ENCODE results near the gene MAB21L1. TPM values are rescaled to one million over a fixed set of nuclear protein-coding genes. Genes with fewer than 3 reads are reported as not detected.

Gene MAB21L1
- 0.07 TPM in 2 replicates for total RNA-seq (2014; rRNA removed; shearing (Covaris generic))

DNA sequence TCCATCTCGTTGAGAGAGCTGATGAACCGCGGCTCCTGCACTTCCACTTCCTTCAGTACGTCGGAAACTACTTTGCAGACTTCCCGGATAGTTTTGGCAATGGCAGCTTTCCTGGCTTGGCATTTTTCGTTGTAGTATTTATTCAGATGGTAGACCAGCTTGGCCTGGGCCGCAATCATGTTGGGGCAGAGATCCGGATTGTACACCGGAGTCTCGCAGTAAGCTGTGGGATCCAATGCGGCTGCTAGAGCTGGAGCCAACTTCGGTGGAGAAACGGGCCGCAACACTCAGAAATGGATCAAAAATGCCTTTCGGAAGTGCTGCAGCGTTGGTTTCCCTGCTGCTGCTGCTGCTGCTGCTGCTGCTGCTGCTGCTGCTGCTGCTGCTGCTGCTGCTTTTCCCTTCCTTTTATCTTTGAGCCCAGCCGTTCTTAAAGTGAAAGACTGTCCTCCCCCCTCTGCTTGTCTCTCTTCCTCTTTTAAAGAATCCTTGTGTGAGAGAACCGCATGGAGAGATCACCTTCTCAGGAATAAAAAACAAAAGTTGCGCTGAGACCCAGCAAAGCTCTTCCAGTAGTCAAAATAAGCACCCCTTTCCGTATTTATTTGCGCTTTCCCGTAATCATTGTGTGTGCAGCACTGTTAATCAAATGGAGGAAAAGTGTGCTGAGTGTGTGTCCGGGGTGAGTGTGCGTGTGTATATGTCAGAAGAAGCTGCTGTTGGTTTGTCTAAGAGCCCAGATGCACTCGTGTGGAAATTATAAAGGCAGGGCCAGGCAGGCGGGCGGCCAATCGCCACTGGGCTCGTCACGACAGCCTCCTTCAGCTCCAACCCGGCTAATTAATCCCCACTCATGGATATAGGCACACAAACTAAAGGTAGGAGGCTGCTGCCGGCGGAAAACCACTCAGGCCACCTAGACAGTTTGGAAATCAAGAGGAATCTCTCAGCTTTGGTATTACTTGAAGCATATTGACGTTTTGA lies at the start of gene MAB21L1:
MAB21L1 (minus strand) TSS at position 730 of the 984 bp plus-strand sequence; CDS start at position 179, 551 bp downstream.
- Histone ChIP-seq H3K36me3 (replicated peaks; ENCODE audit: control insufficient read depth, insufficient read depth, low read length) (no peaks in the 10 kb centered on the region), H3K27me3 (ENCODE audit: control insufficient read depth, insufficient read depth, low read length) (peaks cover 79% of the 10 kb centered on the region), H3K4me3 (ENCODE audit: insufficient read depth, low read depth, low read length) (peak within 1 kb of the TSS; percentile 41)
- peak; percentile 51 for DNase-seq

DNA sequence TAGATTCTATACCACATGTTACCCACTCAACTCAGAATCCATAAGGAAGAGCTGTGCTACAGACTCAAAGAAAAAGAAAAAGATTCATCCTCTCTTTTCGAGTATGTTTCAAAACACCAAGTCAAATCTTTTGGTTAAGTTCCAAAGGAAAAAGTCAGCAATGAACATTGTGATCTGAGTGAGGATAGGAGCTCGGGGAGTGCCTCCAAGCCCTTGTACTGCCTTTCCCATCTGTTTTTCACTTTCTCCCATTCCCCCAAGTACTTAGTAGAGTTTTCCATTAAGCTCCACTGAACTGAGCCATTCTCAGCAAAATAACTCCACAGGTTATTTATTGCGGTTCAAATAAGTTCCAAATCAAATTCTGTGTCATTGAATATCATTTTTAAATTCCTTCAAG lies 47.7 kb upstream of the MAB21L1 start:
- H3K4me3 ChIP-seq (ENCODE audit: insufficient read depth, low read depth, low read length), result no peak overlapping the region

DNA sequence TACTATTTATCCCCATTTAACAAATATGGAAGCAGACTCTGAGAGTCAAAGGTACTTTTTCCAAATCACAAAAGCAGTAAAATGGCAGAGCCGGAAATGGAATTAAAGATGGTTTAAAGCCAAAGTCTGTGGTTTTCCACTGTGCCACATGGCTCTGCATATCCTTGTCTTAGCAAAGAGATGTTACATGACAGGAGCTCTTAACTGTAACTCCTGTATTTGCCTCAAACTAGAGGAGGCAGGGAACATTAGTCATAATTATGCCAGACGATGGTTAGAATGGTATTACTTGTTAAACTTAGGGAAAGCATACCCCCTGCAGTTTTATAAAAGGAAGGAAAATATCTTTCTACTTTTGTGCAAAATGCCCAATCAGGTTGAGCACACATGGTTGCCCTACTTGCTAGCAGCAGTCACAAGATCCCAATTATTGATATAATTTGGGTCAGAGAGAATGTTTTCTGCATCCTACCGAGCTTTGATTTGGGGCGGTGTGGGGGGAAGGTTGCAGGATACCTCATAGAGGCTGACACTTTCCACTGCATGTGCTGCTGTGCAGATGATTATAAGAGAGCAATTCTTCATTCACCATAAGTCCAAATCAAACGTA lies 42.0 kb upstream of the MAB21L1 start:
- no peaks in the 10 kb centered on the region for H3K36me3 ChIP-seq (replicated peaks; ENCODE audit: control insufficient read depth, insufficient read depth, low read length)
- H3K27me3 ChIP-seq (ENCODE audit: control insufficient read depth, insufficient read depth, low read length), result no peaks in the 10 kb centered on the region
- no peak overlapping the region for H3K4me3 ChIP-seq (ENCODE audit: insufficient read depth, low read depth, low read length)
- no peak for DNase-seq

More for the DNA sequence above, 47.7 kb upstream of the MAB21L1 start:
- DNase-seq, result no peak
- H3K27me3 ChIP-seq (ENCODE audit: control insufficient read depth, insufficient read depth, low read length), result no peaks in the 10 kb centered on the region
- no peaks in the 10 kb centered on the region for H3K36me3 ChIP-seq (replicated peaks; ENCODE audit: control insufficient read depth, insufficient read depth, low read length)

DNA sequence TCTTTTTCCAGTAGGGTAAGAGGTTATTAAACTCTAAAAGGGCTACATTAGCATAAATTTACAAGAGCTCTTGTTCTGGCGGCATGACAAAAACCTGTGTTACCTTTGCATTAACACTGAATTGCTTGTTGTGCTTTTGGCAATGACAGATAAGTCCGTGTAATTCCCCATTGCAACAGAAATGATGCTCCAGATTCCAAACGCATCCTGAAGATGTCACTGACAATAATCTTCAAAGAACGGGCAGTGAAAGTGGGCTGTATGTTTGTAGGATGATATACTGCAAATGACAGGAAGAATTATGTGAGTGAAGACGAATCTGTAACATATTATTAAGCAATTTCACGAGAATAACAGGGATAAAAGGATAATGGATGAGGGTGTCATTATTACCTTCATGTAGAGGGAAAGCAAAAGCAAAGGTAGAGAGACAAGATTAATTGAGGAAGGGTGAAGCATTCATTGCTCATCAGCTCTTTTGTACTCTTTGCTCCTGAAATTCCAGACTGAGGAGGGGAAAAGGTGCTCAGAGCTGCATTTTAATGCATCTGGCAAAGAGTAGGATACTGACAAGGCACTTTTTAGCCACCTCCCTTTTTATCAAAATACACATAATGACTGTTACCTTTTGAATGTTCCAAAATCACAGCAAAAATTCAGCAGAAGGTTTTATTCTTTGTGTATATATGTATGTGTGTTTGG lies 38.5 kb upstream of the MAB21L1 start:
- H3K27me3 ChIP-seq (ENCODE audit: control insufficient read depth, insufficient read depth, low read length), result no peaks in the 10 kb centered on the region
- no peak overlapping the region for H3K4me3 ChIP-seq (ENCODE audit: insufficient read depth, low read depth, low read length)
- DNase-seq, result no peak
- H3K36me3 ChIP-seq (replicated peaks; ENCODE audit: control insufficient read depth, insufficient read depth, low read length), result no peaks in the 10 kb centered on the region

DNA sequence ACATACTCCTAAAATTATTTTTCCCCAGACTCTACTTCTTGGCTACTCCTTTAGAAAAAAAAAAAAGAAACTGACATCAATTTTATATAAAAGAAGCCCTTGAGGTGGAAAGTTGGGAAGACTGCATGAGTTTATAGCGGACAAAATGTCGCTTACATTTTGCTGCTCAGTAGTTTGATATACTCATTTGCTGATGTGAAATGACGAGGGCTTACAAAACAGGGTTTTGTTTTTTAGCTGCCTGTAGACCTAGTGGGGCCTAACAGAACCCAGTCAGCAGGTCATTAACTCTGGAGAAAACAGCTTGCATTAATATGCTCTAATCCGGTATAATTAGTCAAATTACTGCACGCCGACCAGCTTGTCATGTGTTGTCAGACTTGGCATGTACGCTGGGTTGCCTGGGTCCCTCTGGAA lies 37.6 kb upstream of the MAB21L1 start:
- Histone ChIP-seq H3K4me3 (ENCODE audit: insufficient read depth, low read depth, low read length) (no peak overlapping the region), H3K36me3 (replicated peaks; ENCODE audit: control insufficient read depth, insufficient read depth, low read length) (no peaks in the 10 kb centered on the region), H3K27me3 (ENCODE audit: control insufficient read depth, insufficient read depth, low read length) (no peaks in the 10 kb centered on the region)
- no peak for DNase-seq

DNA sequence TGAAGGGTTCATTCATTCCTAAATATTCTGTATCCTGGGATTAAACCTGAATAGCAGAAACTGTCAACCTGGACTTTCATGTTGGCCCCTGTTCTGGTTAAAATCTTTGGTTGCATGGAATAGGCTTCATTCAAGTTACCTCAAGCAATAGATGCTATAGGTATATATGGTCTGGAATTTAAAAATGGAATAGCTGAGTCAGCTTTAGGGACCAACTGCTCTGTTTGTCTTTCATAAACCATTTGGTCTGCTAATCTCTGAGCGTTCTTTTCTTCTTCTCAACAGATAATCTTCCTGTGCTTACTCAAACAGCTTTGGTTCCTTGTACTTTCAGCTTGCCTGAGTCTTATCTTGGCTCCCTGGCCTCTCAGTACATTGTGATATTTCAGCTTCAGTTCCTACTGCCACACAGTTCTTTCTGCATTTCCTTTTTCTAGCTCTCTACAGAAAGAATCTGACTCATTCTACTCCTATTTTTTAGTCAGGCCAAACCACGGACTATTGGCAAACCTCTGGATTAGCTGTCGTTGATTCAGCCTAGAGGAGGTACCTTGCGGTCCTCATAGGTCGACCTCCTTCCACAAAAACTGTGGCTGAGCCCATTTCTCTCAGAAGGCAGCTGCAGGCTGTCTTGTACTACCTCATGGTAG lies 35.9 kb upstream of the MAB21L1 start:
- no peaks in the 10 kb centered on the region for H3K36me3 ChIP-seq (replicated peaks; ENCODE audit: control insufficient read depth, insufficient read depth, low read length)
- no peak overlapping the region for H3K4me3 ChIP-seq (ENCODE audit: insufficient read depth, low read depth, low read length)
- no peaks in the 10 kb centered on the region for H3K27me3 ChIP-seq (ENCODE audit: control insufficient read depth, insufficient read depth, low read length)
- no peak for DNase-seq

DNA sequence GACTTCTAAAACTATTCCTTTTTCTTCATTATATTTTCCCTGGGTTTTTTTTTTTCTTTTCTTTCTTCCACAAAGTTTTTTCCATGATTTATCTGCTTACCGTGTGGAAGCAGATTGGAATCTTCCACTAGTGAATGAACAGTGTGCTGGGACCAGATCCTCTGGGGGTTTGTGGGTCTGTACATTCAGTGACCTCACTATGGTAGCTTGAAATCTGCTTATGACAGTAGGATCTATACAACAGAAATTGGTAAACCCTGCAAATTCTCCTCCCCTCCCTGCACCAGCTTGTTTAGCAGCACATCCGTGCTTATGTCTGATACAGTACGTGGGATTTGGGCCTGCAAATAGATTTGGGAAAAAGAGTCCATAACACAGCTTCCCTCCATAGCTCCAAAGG lies 26.0 kb upstream of the MAB21L1 start:
- no peak for DNase-seq
- Histone ChIP-seq H3K36me3 (replicated peaks; ENCODE audit: control insufficient read depth, insufficient read depth, low read length) (no peaks in the 10 kb centered on the region), H3K27me3 (ENCODE audit: control insufficient read depth, insufficient read depth, low read length) (no peaks in the 10 kb centered on the region), H3K4me3 (ENCODE audit: insufficient read depth, low read depth, low read length) (no peak overlapping the region)

DNA sequence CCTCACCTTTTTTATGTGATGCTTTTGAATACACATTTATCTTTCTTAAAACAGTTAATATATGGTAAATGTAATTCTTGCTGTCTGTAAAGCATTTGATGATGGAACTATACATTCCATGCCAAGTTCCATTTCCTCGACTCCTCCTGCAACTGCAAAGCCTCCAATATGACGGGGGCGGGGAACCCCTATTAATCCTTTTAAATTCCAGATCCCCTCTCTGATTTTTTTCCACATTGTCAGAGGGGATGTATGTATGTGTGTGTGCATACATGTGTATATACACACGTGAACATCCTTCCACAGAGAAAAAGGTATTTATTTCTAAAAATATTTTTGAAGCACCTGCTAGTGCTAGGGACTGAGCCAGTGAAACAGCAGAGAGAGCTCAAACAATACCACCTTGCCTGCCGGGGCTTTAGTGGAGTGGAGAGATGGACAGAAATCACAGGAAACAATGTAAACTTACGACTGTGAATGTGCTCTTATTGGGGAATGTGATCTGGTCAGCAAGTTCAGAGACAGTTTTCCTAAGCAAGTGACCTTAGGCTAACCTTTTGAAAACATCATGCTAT lies 25.3 kb upstream of the MAB21L1 start:
- no peaks in the 10 kb centered on the region for H3K36me3 ChIP-seq (replicated peaks; ENCODE audit: control insufficient read depth, insufficient read depth, low read length)
- no peaks in the 10 kb centered on the region for H3K27me3 ChIP-seq (ENCODE audit: control insufficient read depth, insufficient read depth, low read length)
- no peak for DNase-seq
- H3K4me3 ChIP-seq (ENCODE audit: insufficient read depth, low read depth, low read length), result no peak overlapping the region

DNA sequence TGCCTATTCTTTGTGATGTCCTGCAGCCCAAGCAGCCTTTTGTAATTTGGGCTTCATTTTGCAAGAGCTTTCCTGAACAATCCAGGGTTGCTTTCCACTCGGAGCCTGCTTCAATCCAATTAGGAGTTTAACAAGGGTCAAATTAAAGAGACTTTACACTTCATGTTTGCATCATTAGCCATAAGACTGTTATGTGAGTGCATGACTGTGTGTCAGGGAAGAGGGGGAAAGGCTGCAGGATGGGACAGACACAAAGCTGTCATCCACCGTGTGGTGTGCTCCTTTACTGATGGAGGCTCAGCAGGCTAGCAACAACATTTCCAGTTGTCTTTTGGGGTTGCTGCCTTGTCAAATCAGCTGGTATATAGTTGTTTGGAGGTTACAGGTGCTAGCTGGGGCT lies 23.7 kb upstream of the MAB21L1 start:
- Histone ChIP-seq H3K36me3 (replicated peaks; ENCODE audit: control insufficient read depth, insufficient read depth, low read length) (no peaks in the 10 kb centered on the region), H3K4me3 (ENCODE audit: insufficient read depth, low read depth, low read length) (no peak overlapping the region), H3K27me3 (ENCODE audit: control insufficient read depth, insufficient read depth, low read length) (no peaks in the 10 kb centered on the region)
- DNase-seq, result no peak

DNA sequence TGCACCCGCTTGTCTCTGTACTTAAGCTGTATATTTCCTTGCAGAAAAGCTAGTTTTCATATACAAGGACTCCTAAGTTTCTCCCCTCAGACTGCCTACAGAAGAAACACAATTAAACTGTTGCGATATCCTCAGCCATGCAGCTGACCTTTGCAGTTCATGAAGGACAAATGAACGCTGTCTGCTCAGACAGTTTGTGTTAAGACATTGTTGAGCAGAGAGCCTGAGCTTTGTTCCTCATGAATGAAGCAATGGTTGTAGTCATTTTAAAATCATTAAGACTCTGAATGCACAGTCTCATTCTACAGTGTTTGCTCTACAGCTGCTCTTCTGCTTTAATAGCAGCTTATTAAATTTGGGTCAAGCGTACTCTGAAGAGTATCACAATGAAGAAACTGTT lies 23.2 kb upstream of the MAB21L1 start:
- Histone ChIP-seq H3K4me3 (ENCODE audit: insufficient read depth, low read depth, low read length) (no peak overlapping the region), H3K27me3 (ENCODE audit: control insufficient read depth, insufficient read depth, low read length) (no peaks in the 10 kb centered on the region), H3K36me3 (replicated peaks; ENCODE audit: control insufficient read depth, insufficient read depth, low read length) (no peaks in the 10 kb centered on the region)
- no peak for DNase-seq

DNA sequence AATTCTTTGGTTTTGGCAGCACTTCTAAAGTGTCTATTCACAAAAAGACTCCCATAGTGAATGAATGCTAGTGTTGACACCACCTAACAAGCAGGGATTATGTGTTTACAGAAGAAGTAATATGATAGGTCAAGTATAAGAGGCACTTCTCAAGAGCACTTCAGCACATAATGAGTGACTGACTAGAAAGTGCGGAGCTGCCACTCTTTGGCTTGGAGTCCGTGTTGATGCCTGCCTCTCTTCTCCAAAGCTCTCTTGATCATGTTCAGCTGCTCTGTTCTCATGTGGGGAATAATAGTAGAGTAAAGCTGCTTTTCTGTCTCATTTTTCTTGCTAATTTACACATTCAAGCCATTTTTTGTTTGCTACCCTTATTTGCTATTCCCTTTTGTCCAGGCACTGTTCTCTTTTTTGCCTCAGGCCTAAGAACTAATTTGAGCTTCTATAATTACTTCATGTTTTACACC lies 22.7 kb upstream of the MAB21L1 start:
- DNase-seq, result no peak
- Histone ChIP-seq H3K27me3 (ENCODE audit: control insufficient read depth, insufficient read depth, low read length) (no peaks in the 10 kb centered on the region), H3K36me3 (replicated peaks; ENCODE audit: control insufficient read depth, insufficient read depth, low read length) (no peaks in the 10 kb centered on the region), H3K4me3 (ENCODE audit: insufficient read depth, low read depth, low read length) (no peak overlapping the region)

DNA sequence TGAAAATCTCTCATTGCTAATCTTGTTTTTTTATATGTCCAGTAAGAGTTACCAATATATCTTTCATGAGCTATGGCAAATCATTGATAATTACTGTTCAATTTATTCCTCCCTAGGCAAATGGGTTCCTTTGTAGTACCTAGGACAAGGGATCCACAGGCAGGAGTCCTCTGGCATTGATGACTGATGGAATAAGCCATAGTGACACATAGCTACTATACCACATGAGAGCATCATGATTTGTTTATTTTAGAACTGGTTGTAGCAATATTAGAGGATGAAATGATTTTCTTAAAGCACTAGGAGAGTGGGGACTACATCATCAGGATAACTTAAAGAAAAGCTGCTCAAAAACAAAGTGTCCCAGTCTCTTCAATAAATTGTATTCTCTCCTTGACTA lies 21.7 kb upstream of the MAB21L1 start:
- DNase-seq, result no peak
- no peaks in the 10 kb centered on the region for H3K27me3 ChIP-seq (ENCODE audit: control insufficient read depth, insufficient read depth, low read length)
- no peak overlapping the region for H3K4me3 ChIP-seq (ENCODE audit: insufficient read depth, low read depth, low read length)

DNA sequence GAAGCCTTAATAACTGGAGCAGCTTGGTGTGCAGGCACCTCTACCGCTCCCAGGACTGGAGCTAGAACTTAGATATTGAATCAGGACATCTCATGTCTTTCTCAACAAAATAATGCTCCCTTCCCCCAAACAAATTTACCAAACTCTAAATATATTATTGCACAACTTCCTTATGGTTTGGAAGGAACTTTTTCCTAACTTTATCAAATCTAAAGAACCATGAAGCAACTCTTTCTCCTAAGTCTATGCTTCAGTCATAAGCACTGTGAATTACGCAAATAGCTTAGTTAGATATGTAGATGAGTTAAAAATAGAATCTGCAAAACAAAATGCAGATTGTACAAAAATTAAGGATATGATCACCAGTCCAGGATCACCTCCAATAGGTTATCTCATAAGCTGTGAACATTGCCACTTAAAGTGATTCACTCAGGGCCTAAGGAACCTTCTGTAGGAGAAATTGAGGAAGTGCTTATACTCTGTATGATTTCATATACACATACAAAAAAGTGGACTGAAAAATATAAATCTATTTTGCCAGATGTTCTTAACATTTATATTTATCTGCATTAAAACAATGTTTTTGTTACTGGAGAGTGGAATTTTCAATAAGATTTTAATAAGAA lies 20.4 kb upstream of the MAB21L1 start:
- no peaks in the 10 kb centered on the region for H3K27me3 ChIP-seq (ENCODE audit: control insufficient read depth, insufficient read depth, low read length)
- no peak for DNase-seq
- H3K36me3 ChIP-seq (replicated peaks; ENCODE audit: control insufficient read depth, insufficient read depth, low read length), result no peaks in the 10 kb centered on the region
- no peak overlapping the region for H3K4me3 ChIP-seq (ENCODE audit: insufficient read depth, low read depth, low read length)

More for the DNA sequence above, 21.7 kb upstream of the MAB21L1 start:
- no peaks in the 10 kb centered on the region for H3K36me3 ChIP-seq (replicated peaks; ENCODE audit: control insufficient read depth, insufficient read depth, low read length)

All from H7 (cell line).